ENCODE results near the gene ZFYVE28.

Gene ZFYVE28

GRCh38 chr4:2334826-2335728, 83.4 kb downstream of the ZFYVE28 start:
- Histone ChIP-seq H3K9me2 (replicated peaks; ENCODE audit: control insufficient read depth, low read length) (no peaks in the 10 kb centered on the region), H3K36me3 (ENCODE audit: control insufficient read depth, low read length) (no peaks in the 10 kb centered on the region), H3K4me3 (ENCODE audit: low read length) (no peak overlapping the region), H3K4me2 (ENCODE audit: low read length) (no peak overlapping the region), H3F3A (ENCODE audit: control insufficient read depth, insufficient read depth) (no peaks in the 10 kb centered on the region), H3K27ac (ENCODE audit: low read depth, low read length) (no peak overlapping the region), H3K27me3 (ENCODE audit: control insufficient read depth, low read length) (peaks cover 8% of the 10 kb centered on the region), H3K79me2 (ENCODE audit: control insufficient read depth, low read length) (no peaks in the 10 kb centered on the region), H4K20me1 (ENCODE audit: control insufficient read depth, insufficient read depth, low read depth, low read length) (no peaks in the 10 kb centered on the region), H3K4me1 (ENCODE audit: control insufficient read depth, low read length) (no peaks in the 10 kb centered on the region), H3K9me3 (ENCODE audit: control insufficient read depth, insufficient read depth, low read length) (no peaks in the 10 kb centered on the region)
- TF ChIP-seq EZH2phosphoT487 (IDR thresholded peaks at IDR 0.05; ENCODE audit: borderline replicate concordance, low read length) (no peak), CTCF (IDR thresholded peaks at IDR 0.05; ENCODE audit: low read depth, low read length, poor library complexity, severe bottlenecking) (no peak)

GRCh38 chr4:2333916-2334644, 84.4 kb downstream of the ZFYVE28 start:
- TF ChIP-seq CTCF (IDR thresholded peaks at IDR 0.05; ENCODE audit: low read depth, low read length, poor library complexity, severe bottlenecking) (no peak), EZH2phosphoT487 (IDR thresholded peaks at IDR 0.05; ENCODE audit: borderline replicate concordance, low read length) (no peak)
- peaks cover 14% of the 10 kb centered on the region for H3K27me3 ChIP-seq (ENCODE audit: control insufficient read depth, low read length)
- H3K9me3 ChIP-seq (ENCODE audit: control insufficient read depth, insufficient read depth, low read length) = no peaks in the 10 kb centered on the region
- no peak overlapping the region for H3K4me2 ChIP-seq (ENCODE audit: low read length)
- no peak overlapping the region for H3K27ac ChIP-seq (ENCODE audit: low read depth, low read length)
- no peaks in the 10 kb centered on the region for H3F3A ChIP-seq (ENCODE audit: control insufficient read depth, insufficient read depth)
- H3K4me3 ChIP-seq (ENCODE audit: low read length) = no peak overlapping the region
- no peaks in the 10 kb centered on the region for H4K20me1 ChIP-seq (ENCODE audit: control insufficient read depth, insufficient read depth, low read depth, low read length)
- no peaks in the 10 kb centered on the region for H3K79me2 ChIP-seq (ENCODE audit: control insufficient read depth, low read length)
- H3K36me3 ChIP-seq (ENCODE audit: control insufficient read depth, low read length) = no peaks in the 10 kb centered on the region
- no peaks in the 10 kb centered on the region for H3K4me1 ChIP-seq (ENCODE audit: control insufficient read depth, low read length)
- no peaks in the 10 kb centered on the region for H3K9me2 ChIP-seq (replicated peaks; ENCODE audit: control insufficient read depth, low read length)

- Histone ChIP-seq H4K20me1 (ENCODE audit: control insufficient read depth, insufficient read depth, low read depth, low read length) (no peaks in the 10 kb centered on the region), H3K27ac (ENCODE audit: low read depth, low read length) (no peak overlapping the region), H3F3A (ENCODE audit: control insufficient read depth, insufficient read depth) (no peaks in the 10 kb centered on the region), H3K9me2 (replicated peaks; ENCODE audit: control insufficient read depth, low read length) (no peaks in the 10 kb centered on the region), H3K36me3 (ENCODE audit: control insufficient read depth, low read length) (no peaks in the 10 kb centered on the region), H3K9me3 (ENCODE audit: control insufficient read depth, insufficient read depth, low read length) (no peaks in the 10 kb centered on the region), H3K79me2 (ENCODE audit: control insufficient read depth, low read length) (no peaks in the 10 kb centered on the region), H3K4me1 (ENCODE audit: control insufficient read depth, low read length) (no peaks in the 10 kb centered on the region), H3K4me3 (ENCODE audit: low read length) (no peak overlapping the region), H3K27me3 (ENCODE audit: control insufficient read depth, low read length) (peaks cover 18% of the 10 kb centered on the region), H3K4me2 (ENCODE audit: low read length) (no peak overlapping the region)
- TF ChIP-seq EZH2phosphoT487 (IDR thresholded peaks at IDR 0.05; ENCODE audit: borderline replicate concordance, low read length) = no peak
- TF ChIP-seq CTCF (IDR thresholded peaks at IDR 0.05; ENCODE audit: low read depth, low read length, poor library complexity, severe bottlenecking) = no peak
Measured at GRCh38 chr4:2333356-2333841, 85.0 kb downstream of the ZFYVE28 start.
